ENCODE measurements around the gene KDM7A.

The KDM7A gene

GRCh38 chr7:140096459-140096858, 80.3 kb downstream of the KDM7A start (continued):
- no peak for TF ChIP-seq ZNF70 (CRISPR knock-in tag; IDR thresholded peaks at IDR 0.05)
- no peak for TF ChIP-seq SNAI2 (CRISPR knock-in tag; IDR thresholded peaks at IDR 0.05)
- no peak for TF ChIP-seq ARNTL (CRISPR knock-in tag; IDR thresholded peaks at IDR 0.05; ENCODE audit: borderline replicate concordance, low read depth)
- TF ChIP-seq ZFP30 (CRISPR knock-in tag; IDR thresholded peaks at IDR 0.05) = no peak
- TF ChIP-seq ZC3H10 (CRISPR knock-in tag; IDR thresholded peaks at IDR 0.05) = no peak
- no peak for TF ChIP-seq BACH2 (CRISPR knock-in tag; IDR thresholded peaks at IDR 0.05; ENCODE audit: borderline replicate concordance)
- TF ChIP-seq ISL1 (CRISPR knock-in tag; IDR thresholded peaks at IDR 0.05) = no peak

GRCh38 chr7:140093375-140093774, 83.4 kb downstream of the KDM7A start:
- no peak for ATAC-seq
- no peak for TF ChIP-seq POU6F1 (CRISPR knock-in tag; IDR thresholded peaks at IDR 0.05; ENCODE audit: borderline replicate concordance, low read depth)
- TF ChIP-seq GLIS3 (CRISPR knock-in tag; IDR thresholded peaks at IDR 0.05) = no peak
- TF ChIP-seq ZFP3 (CRISPR knock-in tag; IDR thresholded peaks at IDR 0.05) = no peak
- no peak for TF ChIP-seq OSR1 (CRISPR knock-in tag; IDR thresholded peaks at IDR 0.05)
- TF ChIP-seq CREB5 (CRISPR knock-in tag; IDR thresholded peaks at IDR 0.05; ENCODE audit: low read depth) = no peak

DNA sequence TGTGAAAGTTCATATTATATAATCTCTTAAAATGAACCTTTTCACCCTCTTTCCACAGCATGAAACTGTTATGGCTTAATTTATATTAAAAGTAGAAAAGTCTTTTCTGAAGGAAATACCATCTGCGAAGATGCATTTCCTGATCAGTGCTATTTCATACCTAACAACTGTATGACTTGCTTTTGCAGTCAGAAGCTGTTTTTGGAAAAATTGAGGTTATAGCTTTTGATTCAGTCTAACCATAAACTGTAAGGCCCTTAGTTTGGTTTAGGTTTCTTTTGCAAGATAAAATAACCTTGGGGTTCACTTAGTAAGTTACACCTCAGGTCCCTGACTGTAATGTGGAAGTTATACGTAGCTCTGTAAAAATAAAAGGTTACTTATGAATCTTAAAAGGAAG, 91.3 kb downstream of the KDM7A start:
- TF ChIP-seq ARNTL (CRISPR knock-in tag; IDR thresholded peaks at IDR 0.05; ENCODE audit: borderline replicate concordance, low read depth) = no peak
- no peak for TF ChIP-seq ZNF565 (CRISPR knock-in tag; conservative IDR thresholded peaks at IDR 0.05; ENCODE audit: low read depth)
- TF ChIP-seq ESRRG (CRISPR knock-in tag; IDR thresholded peaks at IDR 0.05) = no peak
- ATAC-seq = no peak

DNA sequence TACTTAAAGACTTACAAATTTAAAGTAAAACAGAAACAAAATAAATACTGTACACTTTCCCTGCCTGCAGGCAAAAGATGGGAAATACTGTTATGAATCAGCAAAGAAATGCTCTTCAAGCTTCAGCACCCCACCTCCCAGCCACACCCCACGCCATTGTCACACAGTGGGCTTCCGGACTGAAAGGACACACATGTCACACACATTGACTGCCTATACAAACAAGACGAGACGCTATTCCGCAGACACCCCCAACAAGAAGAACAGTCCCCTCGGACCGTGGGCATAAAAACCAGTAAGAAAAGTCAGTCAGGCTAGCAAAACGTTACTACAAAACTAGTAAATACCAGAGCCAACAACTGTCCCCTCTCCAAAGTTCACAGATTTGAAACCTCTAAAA, 91.8 kb downstream of the KDM7A start:
- no peak for TF ChIP-seq TOX (CRISPR knock-in tag; IDR thresholded peaks at IDR 0.05; ENCODE audit: borderline replicate concordance)
- TF ChIP-seq PPARA (CRISPR knock-in tag; IDR thresholded peaks at IDR 0.05; ENCODE audit: borderline replicate concordance) = no peak
- TF ChIP-seq TCF4 (CRISPR knock-in tag; IDR thresholded peaks at IDR 0.05; ENCODE audit: borderline replicate concordance) = no peak
- TF ChIP-seq CREB5 (CRISPR knock-in tag; IDR thresholded peaks at IDR 0.05; ENCODE audit: low read depth) = no peak
- ATAC-seq = no peak

DNA sequence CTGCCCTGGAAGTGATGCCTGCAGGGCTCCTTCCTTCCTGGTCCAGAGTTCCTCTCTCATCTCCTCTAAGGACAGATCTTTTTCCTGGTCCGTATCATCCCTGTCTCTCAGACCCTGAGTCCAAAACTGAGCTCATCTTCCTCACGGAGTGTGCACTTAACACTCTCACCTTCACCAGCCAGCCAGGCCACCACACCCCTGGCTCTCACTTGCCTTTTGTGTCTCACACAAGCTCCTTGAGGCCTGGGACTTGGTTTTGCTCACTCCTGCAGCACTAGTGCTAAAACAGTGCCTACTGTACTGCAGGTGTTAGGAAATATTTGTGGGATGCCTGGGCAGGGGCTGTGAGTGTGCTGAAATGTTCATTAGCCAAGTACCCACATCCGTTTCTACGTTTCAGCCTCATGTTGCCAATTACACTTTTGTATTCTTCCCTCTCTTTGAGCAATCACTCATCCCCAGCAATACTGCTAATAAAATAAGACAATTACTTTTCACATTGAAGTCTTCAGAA, 92.6 kb downstream of the KDM7A start:
- no peak for ATAC-seq
- TF ChIP-seq TOX (CRISPR knock-in tag; IDR thresholded peaks at IDR 0.05; ENCODE audit: borderline replicate concordance) (no peak), ZNF565 (CRISPR knock-in tag; conservative IDR thresholded peaks at IDR 0.05; ENCODE audit: low read depth) (no peak), CREB5 (CRISPR knock-in tag; IDR thresholded peaks at IDR 0.05; ENCODE audit: low read depth) (no peak), POU6F1 (CRISPR knock-in tag; IDR thresholded peaks at IDR 0.05; ENCODE audit: borderline replicate concordance, low read depth) (no peak), BACH2 (CRISPR knock-in tag; IDR thresholded peaks at IDR 0.05; ENCODE audit: borderline replicate concordance) (no peak), CSRNP3 (CRISPR knock-in tag; IDR thresholded peaks at IDR 0.05) (no peak), OSR1 (CRISPR knock-in tag; IDR thresholded peaks at IDR 0.05) (no peak), ISL1 (CRISPR knock-in tag; IDR thresholded peaks at IDR 0.05) (no peak), PPARA (CRISPR knock-in tag; IDR thresholded peaks at IDR 0.05; ENCODE audit: borderline replicate concordance) (no peak), ZNF70 (CRISPR knock-in tag; IDR thresholded peaks at IDR 0.05) (no peak), ZC3H10 (CRISPR knock-in tag; IDR thresholded peaks at IDR 0.05) (no peak), ARNTL (CRISPR knock-in tag; IDR thresholded peaks at IDR 0.05; ENCODE audit: borderline replicate concordance, low read depth) (no peak), TSHZ2 (CRISPR knock-in tag; IDR thresholded peaks at IDR 0.05) (no peak), ZFP3 (CRISPR knock-in tag; IDR thresholded peaks at IDR 0.05) (no peak), SNAI2 (CRISPR knock-in tag; IDR thresholded peaks at IDR 0.05) (no peak), TCF4 (CRISPR knock-in tag; IDR thresholded peaks at IDR 0.05; ENCODE audit: borderline replicate concordance) (no peak)

Measured in SK-N-SH treated with all-trans-retinoic acid at 6 μM for 48 hours (cell line).